GM12892 (cell line): ENCODE results near the gene SMARCA2.

Experiments used
- POLR2A ChIP-seq: IDR thresholded peaks from 2 replicates; pipeline ENCODE4 v1.6.1; 2011; ENCODE audit warnings: low read depth, low read length, control low read depth
- POLR2AphosphoS5 ChIP-seq: IDR thresholded peaks from 2 replicates; pipeline ENCODE4 v1.6.1; 2011; ENCODE audit warnings: low read depth, low read length, control low read depth
- TAF1 ChIP-seq: IDR thresholded peaks from 2 replicates; pipeline ENCODE4 v1.6.1; 2011; ENCODE audit warnings: low read depth, mild to moderate bottlenecking, control low read depth, low read length, borderline replicate concordance

DNA sequence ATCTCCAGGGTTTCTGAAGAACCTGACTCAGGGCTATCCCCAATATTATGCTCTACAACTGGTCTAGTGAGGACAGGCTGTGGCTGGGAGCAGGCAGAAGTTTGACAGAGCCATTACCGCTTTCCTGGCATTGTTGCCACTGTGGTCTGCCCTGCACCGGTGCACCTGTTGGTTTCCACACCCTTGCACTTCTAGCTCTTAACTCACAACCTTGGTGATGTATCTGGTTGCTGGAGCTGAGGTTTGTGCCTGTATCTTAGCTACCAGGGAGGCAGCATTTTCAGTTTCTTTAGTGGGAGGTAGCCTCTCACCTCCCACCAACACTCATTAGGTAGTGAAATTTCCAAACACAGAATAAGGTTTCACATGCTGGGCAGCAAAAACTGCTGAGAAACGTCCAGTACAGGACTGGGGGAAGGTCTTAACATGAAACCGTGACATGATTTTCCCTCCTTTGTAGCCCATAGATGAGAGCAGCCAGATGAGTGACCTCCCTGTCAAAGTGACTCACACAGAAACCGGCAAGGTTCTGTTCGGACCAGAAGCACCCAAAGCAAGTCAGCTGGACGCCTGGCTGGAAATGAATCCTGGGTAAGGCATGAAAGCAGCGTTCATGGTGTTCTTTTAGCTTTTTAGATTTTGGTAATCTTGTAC lies 57.7 kb downstream of the SMARCA2 start:
- no peak for TF ChIP-seq POLR2A
- no peak for TF ChIP-seq POLR2AphosphoS5
- TF ChIP-seq TAF1: no peak
